Measurements from ENCODE around the gene PTPRG.
A peak's percentile ranks its signal among the peaks of the same experiment; 100 is the strongest.

Gene PTPRG

DNA sequence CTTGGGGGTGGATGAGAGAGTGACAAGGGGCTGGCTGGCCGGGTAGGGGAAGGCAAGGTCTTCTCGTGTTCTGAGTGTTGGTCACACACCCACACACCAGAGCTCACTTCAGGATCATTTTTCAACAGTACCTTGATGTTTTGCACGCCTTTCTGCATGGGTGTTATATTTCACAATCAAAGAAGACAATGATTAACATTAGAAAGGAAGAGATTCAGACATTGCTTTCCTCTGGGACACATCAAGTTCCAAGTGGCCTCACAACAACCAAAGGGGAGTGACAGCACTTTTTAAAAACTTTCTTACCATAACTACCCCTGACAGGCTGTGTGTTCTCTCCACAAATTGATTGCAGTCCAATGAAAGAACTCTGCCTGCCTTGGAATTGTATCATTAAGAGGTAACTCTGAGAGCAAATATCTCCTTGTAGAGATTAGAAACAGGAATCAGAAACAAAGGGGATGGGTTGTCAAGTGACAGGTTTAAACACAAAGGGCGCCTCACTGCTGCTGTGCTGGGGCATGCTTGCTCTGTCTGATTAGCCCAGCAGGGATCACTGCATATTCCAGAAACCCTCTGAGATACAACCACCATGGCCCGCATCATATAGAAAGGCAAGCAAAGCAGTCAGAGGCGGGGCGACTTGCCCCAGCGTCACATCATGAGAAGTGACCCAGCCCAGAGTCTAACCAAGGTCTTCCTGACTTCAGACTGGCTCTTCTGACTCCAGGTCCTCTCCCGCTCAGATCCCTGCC is 581.1 kb downstream of the PTPRG start:
- DNase-seq = no peak

- DNase-seq = no peak
These were observed 582.6 kb downstream of the PTPRG start for GRCh38 chr3:62143843-62144450.

DNA sequence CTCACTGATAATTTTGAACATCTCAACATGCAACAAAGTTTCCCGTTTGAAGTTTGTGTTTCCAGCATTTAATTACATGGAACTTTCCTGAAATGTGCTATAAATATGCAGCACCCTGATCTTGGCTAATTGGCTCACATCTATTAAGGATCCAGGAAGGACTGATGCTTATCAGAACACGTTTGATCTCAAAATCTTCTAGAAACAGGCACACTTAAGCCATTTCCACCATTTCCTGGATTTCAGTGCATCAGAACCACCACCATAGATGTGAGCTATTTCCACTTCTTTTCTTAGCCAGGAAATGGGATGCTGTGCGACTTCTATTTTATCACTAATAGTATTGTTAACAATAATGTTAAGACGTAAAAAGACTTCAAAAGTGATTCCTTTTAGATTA is 583.1 kb downstream of the PTPRG start:
- no peak for DNase-seq

- DNase-seq = no peak
These were observed 583.9 kb downstream of the PTPRG start for GRCh38 chr3:62145086-62145757.

GRCh38 chr3:62149539-62149938 is 588.2 kb downstream of the PTPRG start:
- no peak for DNase-seq

DNA sequence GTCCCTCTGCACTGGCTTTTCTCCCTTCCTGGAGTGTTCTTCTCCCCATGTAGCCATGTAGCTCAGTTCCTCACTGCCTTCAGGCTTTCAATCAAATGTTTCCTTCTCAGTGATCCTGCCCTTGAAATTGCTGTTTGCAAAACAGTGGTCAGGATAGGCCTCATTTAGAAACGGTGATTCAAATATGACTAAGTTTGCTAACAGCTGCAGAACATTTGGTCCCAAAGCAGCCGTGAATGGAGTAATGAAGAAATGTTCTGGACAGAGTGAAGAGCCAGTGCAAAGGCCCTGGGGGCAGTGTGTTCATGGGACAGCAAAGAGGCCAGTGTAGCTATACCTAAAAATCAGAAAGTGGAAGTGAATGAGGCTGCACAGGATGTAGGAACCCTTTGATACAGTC is 588.6 kb downstream of the PTPRG start:
- DNase-seq = no peak

GRCh38 chr3:62151591-62151990 is 590.2 kb downstream of the PTPRG start:
- DNase-seq = no peak

DNA sequence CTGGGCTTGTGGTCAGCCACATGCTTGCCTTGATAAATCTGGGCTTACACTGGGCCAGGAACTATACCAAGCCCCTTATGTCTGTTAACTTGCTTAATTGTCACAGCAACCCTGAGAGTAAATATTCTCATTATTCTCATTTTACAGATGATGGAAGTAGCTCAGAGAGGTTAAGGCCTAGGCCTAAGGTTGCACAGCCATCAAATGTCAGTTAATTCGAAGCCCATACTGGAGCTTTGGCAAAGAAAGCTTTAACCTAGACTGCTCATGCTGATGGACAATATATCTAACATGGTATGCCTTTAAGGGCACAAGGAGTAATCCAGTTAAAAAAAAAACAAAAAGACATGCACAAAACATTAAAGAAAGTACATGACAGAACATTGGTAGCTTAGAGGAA is 591.9 kb downstream of the PTPRG start:
- DNase-seq = no peak

GRCh38 chr3:62154457-62155148 is 593.2 kb downstream of the PTPRG start:
- no peak for DNase-seq

- DNase-seq = no peak
These were observed 597.8 kb downstream of the PTPRG start for GRCh38 chr3:62159056-62159708.

GRCh38 chr3:62159709-62160092 is 598.3 kb downstream of the PTPRG start:
- no peak for DNase-seq

GRCh38 chr3:62161371-62161770 is 600.0 kb downstream of the PTPRG start:
- DNase-seq = no peak

DNA sequence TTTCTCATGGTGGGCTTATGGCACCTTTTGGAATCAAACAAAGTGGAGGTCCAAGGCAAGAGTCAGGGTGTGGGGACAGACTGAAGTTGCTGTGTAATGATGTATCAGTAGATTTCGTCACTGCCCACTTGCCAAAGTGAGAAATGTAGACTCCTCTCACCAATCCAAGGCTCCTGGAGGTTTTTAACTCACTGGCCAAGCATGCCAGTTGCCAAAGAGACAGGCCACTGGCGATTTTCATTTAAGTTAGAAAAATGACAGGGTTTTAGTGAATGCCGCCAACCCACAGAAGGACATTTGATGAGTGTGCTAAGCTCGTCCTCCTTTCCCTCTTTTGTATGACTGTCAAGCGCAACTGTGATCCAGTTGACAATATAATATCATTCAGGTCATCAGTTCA is 602.8 kb downstream of the PTPRG start:
- DNase-seq = no peak

DNA sequence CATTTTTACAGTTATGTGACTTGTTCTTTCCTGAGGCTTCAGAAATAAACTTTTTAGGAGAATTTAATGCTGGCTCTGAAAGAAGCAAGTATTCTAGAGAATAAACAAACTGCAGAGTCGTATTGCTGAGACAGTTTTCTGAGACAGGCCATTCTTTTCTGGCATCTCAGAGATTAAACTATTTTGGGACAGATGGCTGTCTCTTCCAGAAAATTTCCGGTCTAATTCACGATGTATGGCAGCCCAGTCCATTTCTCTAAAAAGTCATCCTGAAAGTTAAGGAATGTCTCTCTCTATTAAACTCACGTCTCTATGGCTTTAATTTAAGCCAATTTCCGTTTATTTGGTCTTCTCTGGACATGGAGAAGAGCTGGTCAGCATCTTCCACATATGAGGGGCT is 603.4 kb downstream of the PTPRG start:
- DNase-seq = no peak

DNA sequence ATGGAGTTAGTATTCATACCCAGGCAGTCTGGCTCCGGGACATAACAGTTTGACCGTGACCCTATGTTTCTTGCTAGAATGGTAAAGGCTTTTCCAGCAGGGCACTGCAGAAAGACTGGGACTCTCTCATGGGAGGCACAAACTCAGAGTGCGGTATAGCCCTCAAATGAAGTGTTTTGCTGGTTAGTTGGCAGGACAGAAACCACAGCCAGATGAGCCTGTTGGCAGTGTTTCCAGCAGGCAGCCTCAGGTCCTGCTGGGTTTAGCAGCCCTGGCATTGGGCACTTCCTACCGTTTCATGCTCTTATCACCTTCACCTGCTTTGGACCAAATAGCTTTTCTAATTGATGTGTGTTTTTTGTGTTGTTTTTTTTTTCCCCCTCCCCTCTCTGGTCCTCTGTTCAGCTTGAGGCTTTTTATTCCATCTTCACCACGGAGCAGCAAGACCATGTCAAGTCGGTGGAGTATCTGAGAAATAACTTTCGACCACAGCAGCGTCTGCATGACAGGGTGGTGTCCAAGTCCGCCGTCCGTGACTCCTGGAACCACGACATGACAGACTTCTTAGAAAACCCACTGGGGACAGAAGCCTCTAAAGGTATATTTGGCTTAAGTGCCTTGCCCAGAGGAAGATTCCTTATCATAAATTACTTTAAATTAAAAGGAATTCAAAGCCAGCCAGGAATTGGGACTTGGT is 606.3 kb downstream of the PTPRG start:
- peak; percentile 1 for DNase-seq

DNA sequence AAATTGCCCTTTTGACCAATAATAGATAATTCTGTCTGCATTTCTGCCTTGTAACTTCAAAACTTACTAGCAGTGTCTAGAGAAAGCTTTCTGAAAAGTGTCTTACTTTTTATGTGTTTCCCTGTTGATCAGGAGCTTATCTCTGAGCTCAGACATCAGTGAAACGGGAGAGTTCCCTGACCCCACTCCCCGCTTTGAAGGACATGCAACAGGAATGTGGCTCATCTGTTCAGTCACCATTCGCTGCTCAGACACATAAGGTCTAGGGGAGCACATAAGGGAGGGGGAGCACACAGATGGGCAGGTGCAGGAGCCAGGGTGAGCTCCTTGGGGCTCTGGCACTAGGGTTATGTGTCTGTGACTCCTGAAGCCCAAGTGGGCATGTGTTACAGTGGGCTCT is 607.0 kb downstream of the PTPRG start:
- no peak for DNase-seq

DNA sequence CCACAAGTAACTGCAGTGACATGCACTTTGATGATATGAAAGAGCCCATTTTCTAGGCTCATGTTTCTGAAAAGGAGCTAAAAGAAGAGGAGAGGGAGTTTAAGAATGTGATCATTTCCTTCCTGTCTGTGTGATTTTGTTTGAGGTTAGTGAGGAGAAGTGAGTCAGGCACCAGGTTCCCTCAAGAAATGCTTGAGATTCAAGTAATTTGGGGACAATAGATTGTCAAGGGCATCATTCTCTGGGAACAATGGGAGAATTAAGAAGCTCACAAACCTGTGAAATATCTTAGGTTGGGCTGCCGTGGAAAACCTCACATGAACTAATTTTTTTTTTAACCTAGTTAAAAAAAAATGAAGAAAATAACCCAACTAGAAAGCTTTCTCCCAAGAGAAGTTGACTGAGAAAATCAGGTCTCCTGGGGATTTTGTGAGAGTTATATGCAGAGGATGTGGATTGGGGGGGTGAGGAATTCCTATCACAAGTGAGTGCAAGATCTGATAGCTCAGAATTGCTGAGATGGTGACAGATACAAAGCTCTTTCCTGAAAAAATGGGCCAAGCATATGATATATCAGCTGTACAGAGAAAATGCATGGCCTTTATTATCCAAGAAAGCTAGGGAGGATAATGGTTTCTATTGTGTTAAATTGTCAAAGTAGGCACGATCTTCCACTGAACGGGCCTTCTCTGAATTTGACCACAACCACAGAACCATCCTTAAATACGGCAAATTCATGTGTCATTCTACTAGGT is 608.7 kb downstream of the PTPRG start:
- DNase-seq = no peak

- DNase-seq = no peak
These were observed 610.4 kb downstream of the PTPRG start for GRCh38 chr3:62171789-62172188.

DNA sequence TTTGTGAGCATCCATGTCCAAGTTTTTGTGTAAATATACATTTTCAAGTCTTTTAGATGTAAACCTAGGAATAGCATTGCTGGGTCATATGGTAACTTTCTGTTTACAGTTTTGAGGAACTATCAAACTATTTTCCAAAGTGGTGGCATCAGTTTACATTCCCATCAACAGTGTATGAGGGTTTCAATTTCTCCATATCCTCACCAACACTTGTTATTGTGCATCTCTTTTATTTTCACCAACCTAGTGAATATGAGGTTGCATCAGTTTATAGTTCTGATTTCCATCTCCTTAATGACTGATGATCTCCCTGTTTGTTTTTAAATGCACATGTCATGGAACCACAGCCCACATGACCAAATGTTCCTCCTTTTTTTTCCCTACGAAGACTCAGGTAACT is 610.8 kb downstream of the PTPRG start:
- DNase-seq = no peak

GRCh38 chr3:62173939-62174515 is 612.7 kb downstream of the PTPRG start:
- DNase-seq = no peak

- DNase-seq = no peak
These were observed 613.8 kb downstream of the PTPRG start for GRCh38 chr3:62175161-62175560.

All from NCI-H1694 (cell line).